ENCODE data around the gene TRAPPC8.
"Not testable (repeated sequence)": the region's sequence is repeated elsewhere in the genome, so short reads cannot be mapped to it uniquely, and the experiment has no call there.

Gene TRAPPC8

DNA sequence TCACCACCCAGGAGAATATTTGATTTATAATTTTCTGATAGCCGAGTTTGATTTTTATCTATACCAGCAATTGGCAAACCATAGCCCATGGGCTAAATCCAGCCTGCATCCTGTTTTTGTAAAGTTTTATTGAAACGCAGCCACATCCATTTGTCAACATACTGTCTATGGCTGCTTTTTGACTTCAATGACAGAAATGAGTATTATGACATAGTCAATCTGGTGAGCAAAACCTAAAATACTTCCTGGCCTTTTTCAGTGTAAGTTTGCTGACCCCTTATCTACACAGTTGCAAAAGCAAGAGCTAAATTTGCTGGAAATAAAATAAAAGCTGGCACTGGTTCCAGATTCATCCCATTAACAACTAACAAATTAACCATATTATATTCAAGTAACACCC, 102.4 kb downstream of the TRAPPC8 start:
- no peak for DNase-seq

DNA sequence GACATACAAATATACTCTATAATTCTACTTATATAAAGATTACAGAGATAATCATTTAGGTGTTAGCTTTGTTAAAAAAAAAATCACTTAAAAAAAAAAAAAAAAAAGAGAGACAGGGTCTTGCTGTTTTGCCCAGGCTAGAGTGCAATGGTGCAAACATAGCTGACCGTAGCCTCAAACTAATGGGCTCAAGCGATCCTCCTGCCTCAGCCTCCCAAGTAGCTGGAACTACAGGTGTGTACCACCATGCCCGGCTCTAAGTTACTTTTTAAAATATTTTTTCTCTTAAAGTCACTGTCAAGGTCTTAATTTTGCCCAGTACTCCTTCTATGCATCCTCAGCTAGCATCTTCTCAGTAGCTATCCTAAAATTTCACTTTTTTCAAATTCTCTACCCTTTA, 105.0 kb downstream of the TRAPPC8 start:
- DNase-seq, result no peak

DNA sequence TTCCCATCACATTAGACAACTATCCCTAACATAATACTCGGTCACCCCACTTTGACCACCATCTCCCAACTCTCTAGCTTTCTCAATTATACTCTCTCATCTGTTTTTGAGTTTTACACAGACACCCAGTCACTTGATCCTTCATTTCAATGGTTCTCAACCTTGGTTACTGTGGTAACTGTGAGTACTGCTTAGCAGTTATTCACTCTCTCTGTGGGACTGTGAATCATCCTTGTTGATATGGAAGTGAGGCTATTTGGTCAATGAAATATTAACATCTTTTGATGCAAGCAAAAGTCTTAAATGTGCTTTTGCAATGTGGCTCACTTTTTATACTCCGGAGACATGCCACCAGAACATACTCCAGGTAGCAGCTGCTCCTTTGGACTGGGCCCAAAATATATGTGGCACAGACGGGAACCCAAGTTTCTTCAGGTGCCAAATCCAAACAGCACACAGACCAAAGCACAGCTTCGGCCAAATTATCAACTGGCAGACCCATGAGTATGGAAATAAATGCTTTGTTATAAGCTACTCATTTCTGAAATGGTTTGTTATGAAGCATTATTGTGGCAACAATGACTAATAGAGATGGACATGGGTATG, 107.3 kb downstream of the TRAPPC8 start:
- DNase-seq, result no peak

DNA sequence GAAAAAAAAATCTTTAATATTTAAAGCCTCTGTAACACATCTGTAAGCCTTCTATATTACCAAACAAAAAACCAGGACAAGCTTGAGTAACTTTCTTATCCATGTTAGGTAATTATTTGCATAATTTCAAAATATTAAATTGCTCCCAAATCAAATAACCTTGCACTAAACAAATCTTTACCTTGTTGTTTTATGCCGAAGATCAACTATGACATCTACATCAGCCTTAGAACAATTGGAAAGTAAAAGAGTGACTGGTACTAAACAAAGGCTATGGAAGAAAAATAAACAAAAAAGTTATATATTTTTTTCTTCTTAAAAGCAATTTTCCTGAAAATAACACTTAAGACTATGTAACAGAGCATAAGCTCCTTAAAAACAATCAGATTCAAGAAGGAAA, 111.0 kb downstream of the TRAPPC8 start:
- no peak for DNase-seq

DNA sequence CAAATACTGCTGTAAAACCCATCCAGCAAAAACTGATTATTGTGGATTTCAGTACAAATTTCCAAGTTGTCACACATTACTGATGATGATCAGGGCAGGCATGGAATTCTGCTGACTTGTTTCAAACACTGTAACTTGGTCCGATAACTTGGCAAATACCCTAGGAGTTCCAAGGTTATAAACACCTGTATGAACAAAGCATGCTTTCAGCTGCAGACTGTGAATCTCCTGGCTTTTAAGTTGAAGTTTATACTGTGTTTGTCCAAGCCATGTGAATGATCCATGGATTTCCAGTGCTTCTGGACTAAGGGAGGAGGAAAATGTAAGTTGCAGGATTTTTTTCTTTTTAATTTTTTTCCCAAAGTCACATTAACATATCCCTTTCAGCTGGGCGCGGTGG, 112.2 kb downstream of the TRAPPC8 start:
- no peak for DNase-seq

DNA sequence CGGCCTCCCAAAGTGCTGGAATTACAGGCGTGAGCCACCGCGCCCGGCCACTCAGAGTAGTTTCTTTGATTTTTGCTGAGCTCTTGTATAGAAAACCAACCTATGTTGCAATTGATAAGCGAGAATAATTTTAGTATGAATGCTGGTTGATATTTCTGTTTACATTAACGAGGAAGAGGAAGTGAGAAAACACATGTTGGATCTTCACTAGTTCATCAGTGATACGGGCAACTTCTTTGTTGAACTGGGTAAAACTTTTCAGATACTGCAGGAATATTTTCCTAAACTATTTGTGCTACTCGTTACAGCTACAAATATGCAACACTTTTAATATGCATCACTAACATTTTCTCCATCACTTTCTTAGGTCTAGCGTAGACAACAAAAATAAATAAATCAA, 114.3 kb downstream of the TRAPPC8 start:
- no peak for DNase-seq

DNA sequence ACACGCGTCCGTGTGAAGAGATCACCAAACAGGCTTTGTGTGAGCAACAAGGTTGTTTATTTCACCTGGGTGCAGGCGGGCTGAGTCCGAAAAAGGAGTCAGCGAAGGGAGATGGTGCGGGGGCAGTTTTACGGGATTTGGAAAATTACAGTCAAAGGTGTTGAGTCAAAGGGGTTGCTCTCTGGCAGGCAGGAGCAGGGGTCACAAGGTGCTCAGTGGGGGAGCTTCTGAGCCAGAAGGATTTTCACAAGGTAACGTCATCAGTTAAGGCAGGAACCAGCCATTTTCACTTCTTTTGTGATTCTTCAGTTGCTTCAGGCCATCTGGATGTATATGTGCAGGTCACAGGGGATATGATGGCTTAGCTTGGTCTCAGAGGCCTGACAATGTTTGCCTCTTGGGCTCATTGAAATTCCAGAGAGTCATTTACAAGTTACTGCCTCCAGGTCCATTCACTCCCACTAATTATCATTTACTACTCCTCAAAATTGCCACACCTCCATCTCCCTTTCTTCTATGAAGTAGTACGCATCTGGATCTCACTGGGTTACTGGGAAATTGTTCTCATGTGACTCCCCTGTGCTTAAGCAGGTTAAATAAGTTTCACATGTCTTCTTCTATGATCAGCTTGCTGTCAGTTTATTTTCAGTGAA, 116.1 kb downstream of the TRAPPC8 start:
- DNase-seq, result not testable (repeated sequence)

DNA sequence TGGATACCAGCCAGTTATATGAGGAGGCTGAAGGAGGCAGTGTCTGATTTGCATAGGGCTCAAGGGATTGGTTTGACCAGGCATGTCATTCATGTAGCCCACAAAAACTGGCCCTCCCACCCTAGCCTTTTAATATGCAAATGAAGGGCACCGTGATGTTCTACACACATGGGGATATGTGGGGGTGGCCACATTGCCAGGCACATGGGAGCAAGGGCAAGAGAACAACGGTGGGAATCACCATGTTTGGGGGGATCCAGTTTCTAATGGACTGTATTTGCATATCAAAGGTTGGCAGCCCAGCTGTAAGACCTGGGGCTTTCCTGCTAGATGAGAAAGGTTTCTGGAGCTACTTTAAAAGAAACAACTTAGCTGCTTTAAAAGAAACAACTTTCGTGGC, 117.2 kb downstream of the TRAPPC8 start:
- no peak for DNase-seq

DNA sequence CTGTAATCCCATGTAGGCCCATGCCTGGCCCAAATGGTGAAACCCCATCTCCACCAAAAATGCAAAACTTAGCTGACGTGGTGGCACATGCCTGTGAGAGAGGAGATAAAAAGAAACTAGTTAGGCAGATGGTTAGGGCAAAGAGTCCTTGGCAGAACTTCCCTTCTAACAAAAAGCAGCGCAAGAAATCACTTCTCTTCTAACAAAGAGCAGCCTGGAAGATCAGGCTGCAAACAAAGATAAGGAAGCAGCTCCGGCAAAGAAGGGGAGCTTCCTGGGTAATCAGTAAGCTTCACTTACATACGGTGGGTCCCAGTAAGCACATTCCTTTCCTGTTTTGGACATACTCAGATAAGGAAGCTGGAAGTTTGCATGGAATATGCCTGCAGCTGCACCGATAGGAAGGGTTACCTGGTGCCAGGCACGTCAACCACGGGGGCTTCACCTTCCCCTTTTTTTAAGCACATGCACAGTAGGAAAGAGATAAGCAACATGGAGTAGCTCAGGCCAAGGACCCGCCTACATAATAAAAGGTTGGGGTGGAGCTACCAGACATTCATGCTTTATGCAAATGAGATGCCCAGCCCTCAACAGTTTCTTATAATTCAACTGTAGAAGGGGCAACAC, 121.3 kb downstream of the TRAPPC8 start:
- DNase-seq, result no peak

DNA sequence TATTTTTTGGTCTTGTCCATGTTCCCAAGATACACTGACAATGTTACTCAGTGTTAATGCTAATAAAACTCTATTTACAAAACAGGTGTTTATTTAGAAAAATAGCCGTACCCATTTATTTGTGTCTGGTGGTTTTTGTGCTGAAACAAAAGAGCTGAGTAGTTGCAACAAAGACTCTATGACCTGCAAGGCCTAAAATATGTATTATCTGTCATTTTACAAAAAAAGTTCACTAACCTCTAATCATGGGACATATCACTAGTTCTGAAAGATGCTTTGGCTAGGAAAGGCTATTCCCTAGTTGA, 123.1 kb downstream of the TRAPPC8 start:
- DNase-seq, result no peak

DNA sequence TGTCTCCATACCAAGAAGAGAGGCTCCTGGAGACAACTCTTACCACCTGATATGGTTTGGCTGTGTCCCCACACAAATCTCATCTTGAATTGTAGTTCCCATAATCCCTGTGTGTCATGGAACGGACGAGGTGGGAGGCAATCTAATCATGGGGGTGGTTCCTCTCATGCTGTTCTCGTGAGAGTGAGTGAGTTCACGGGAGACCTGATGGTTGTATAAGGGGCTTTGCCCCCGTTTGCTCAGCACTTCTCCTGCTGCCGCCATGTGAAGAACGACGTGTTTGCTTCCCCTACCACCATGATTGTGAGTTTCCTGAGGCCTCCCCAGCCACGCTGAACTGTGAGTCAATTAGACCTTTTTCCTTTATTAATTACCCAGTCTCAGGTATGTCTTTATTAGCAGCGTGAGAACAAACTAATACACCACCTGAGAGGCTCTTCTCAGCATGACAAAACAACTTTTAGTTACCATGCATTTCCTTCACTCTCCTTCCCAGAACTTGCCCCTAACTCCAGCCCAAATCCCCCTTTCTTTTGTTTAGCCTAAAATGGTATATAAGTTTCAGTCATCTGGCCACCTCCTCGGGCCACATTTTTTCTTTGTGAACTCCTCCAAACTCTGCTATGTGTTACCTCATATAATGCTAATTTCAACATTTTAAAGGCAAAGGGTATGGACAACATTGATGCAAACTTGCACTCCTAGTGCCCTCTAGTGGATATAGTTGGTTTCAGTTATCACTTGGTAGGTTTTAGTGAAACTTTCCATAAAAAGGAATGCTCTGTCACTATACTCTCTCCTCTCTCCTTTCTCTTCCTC, 123.6 kb downstream of the TRAPPC8 start:
- DNase-seq, result peak; percentile 56

DNA sequence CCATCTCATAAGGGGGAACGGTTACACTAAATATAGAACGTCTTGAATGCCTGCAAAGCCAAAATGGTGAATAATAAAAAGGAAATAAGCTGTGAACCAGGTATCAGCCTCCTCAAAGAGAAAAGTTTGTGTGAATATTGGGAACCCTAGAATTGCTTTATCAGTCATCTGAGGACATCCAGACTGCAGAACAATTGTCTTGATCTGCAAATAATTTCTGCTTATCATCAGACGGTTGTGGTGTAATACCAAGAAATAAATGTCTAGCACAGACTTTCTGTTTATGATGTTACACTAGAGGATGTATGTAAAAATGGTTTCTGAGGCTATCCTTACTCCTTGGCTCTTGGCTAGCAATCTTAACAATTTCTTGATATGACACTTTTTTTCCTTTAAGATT, 128.8 kb downstream of the TRAPPC8 start:
- DNase-seq, result no peak

DNA sequence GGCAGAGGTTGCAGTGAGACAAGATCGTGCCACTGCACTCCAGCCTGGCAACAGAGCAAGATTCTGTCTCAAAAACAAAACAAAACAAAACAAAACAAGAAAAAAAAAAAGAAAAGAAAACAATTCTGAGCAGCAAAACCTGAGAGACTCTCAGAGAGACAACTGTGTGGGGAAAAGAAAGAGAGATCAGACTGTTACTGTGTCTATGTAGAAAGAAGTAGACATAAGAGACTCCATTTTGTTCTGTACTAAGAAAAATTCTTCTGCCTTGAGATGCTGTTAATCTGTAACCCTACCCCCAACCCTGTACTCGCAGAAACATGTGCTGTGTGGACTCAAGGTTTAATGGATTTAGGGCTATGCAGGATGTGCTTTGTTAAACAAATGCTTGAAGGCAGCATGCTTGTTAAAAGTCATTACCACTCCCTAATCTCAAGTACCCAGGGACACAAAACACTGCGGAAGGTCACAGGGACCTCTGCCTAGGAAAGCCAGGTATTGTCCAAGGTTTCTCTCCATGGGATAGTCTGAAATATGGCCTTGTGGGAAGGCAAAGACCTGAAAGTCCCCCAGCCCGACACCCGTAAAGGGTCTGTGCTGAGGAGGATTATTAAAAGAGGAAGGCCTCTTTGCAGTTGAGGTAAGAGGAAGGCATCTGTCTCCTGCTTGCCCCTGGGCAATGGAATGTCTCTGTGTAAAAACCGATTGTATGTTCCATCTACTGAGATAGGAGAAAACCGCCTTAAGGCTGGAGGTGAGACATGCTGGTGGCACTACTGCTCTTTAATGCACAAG, 132.4 kb downstream of the TRAPPC8 start:
- not testable (repeated sequence) for DNase-seq

DNA sequence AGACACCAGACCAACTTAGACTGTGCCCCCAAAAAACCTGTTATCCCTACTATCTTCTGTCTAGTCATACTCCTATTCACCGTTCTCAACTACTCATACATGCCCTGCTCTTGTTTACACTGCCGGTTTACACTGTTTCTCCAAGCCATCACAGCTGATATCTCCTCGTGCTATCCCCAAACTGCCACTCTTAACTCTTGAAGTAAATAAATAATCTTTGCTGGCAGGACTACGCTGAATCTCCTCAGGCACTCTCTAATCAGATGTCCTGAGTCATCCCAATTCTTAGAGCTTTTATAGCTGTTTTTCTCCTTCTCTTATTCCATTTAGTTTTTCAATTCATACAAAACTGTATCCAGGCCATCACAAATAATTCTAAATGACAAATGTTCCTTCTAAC, 133.9 kb downstream of the TRAPPC8 start:
- DNase-seq, result not testable (repeated sequence)

DNA sequence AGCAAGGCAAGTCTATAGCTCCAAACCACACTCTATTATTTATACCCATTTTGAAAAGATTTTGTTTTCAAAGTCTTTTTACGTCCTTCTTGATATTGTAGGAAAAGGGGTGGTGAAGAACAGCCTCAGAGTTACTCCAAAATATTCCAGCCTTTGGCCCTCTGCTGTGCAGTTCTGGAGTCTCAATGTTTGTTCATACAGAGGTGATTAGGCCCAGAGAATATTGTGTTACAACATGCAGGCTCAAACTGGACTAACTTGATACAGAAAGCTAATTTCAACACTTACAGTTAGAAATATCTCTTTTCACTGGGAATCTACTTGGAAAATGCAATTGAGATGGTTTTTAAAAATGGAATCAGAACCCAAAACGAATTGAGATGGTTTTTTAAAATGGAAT, 141.8 kb downstream of the TRAPPC8 start:
- DNase-seq, result no peak

DNA sequence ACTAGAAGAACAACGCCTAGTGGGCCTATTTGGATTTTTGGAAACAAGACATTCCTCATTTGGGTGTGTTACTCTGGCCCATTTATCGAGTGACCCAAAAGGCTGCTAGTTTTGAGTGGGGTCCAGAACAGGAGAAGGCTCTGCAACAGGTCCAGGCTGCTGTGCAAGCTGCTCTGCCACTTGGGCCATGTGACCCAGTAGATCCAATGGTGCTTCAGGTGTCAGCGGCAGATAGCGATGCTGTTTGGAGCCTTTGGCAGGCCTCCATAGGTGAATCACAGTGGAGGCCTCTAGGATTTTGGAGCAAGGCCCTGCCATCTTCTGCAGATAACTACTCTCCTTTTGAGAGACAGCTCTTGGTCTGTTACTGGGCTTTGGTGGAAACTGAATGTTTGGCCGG, 143.7 kb downstream of the TRAPPC8 start:
- DNase-seq, result not testable (repeated sequence)

DNA sequence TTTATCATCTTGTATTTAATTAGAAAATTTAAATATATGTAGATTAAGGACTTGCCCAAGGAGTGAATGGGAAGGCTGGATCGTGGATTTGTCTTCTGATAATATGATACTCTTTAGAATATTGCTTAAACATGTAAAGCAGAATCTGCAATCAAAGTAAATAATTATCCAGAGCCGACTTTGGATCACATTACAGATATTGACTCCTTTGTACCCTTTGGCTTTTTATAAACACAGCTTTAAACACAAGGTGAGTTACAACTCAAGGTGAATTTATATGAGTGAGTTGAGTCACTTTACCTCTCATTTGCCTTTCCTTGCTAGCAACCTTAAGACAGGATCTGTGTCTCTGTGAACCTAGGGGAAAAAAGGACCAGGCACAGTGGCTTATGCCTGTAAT, 144.5 kb downstream of the TRAPPC8 start:
- no peak for DNase-seq

DNA sequence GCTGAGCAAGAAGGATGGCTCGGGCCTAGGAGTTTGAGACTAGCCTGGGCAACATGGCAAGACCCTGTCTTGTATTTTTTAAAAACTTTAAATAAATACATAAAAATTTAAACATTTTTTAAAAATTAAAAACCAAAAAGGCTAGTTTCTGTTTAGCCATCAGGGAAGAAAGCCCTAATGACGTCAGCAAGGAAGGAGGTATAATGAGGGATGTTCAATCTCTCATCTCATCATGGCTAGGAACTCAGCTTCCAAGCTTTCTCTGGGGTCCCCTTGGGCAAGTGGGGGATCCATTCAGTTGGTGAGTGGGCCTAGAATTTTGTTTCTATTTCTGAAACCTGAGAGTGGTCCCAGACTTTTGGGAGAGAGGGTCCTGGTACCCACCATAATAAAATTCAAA, 147.2 kb downstream of the TRAPPC8 start:
- DNase-seq, result no peak

DNA sequence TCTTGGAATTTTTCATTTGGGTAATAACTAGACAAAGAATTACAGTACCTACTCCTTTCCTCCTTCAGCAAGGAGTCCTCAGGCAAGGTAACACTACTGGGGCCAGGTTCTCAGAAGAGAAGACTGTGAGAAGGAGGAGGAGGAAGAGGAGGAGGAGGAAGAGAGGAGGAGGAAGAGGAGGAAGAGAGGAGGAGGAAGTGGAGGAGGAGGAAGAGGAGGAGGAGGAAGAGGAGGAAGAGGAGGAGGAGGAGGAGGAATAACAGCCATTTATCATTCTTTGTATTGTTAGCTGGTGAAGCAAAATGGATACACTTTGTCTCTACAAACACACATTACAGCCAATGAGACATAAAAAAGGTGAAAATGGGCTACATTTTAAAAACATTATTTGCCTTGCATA, 149.4 kb downstream of the TRAPPC8 start:
- no peak for DNase-seq

DNA sequence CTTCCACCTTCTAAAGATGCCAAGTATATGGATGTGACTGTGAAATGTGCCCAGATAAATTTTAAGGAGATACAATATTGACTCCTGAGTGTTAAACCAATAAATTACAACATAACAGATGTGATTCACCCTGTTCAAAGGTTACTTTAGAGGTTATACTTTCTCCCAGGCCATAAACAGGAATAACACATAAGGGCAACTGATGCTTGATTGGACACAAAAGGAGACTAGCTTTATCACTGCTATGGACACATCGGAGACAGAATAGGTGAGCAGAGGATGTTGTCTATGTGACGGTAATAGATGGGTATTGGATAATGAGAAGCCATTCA, 150.4 kb downstream of the TRAPPC8 start:
- no peak for DNase-seq

DNA sequence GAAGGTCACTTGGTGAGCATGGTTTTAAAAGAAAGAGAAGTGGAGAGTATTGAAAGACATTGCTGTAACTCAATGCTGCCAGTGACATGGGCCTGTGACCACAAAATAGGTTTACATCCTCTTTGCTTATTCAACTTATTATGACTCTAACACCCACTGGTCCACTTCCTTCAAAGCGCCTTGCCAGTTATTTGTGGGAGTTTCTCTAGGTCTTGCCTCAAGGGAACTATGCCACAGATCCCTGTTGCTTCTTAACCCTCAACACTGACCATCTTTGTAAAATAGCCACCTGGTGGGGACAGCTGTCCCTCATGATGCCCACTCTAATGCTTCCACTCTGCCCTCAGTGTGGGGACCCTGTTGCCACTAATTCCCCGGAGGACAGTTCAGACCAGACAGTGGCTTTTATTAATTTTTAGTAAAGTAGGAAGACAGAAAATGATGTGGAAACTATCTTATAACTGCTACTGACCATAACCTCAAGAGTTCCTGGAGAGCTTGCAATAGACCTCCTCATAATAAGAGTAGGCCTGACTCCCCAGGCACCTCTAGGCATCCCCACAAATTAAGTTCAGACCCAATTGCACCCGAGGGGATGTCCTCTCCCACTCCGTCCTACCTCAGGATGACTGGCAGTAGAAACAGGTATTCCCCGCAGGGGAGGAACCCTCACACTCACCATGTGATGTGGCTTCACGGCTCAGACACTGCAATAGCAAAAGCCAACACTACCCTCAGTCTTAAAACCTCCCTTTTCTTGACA, 150.9 kb downstream of the TRAPPC8 start:
- no peak for DNase-seq

DNA sequence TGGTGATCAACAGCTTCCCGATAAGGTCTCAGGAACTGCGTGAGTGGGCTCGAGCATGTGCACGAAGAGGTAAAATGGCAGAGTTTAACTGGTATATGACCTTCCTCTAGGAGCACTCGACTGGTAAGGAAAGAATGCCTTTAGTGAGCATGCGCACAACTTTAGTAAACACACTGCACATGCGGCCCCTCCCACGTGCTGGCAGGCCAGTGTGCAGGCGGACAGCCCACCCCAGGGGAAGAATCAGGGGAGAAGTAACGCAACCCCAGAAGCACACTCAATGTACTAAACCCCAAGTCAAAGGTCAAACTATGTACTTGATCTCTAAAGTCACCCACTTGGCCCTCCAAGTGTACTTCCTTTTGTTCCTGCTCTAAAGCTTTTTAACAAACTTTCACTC, 153.5 kb downstream of the TRAPPC8 start:
- DNase-seq, result no peak

DNA sequence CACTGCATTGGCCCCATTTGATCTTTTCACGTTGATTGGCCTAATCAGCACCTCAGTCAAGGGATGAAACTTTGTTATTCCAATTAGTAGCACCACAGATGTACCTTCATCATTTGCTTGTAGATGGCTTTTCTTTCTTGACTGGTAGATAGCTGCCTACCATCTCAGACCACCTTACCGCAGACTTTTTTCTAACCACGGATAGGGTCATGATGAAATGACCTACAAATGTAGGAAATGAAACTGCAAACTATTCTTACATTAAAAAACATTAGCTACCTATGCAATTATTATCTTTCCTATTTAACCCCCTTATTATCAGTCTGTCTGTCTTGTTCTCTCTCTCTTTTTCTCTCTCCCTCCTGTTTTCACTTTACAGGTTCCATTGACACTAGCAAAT, 159.9 kb downstream of the TRAPPC8 start:
- DNase-seq, result no peak

All from HCEC 1CT (cell line).